Smooth muscle cell (in vitro differentiated cells): ENCODE results near the gene LCMT1. TPM values are rescaled to one million over a fixed set of nuclear protein-coding genes. Genes with fewer than 3 reads are reported as not detected.

ENCODE experiments used
- DNase-seq: peaks from one replicate; lab custom pipeline; 2025; ENCODE audit not compliant: unreplicated experiment; lab: John Stamatoyannopoulos, UW
- H2AFZ ChIP-seq: fragments of 200-600 bp; sonication (generic); 2 replicates; pipeline ENCODE4 v1.6.0; 2016; ENCODE audit warnings: antibody characterized with exemption, low read depth, mild to moderate bottlenecking
- H3F3A ChIP-seq: fragments of 200-600 bp; sonication (generic); 2 replicates; pipeline ENCODE4 v1.6.0; 2017; ENCODE audit warnings: antibody characterized with exemption, low read depth
- H3K27ac ChIP-seq: fragments of 200-600 bp; sonication (generic); 2 replicates; pipeline ENCODE4 v1.5.1; 2016; ENCODE audit warnings: low read depth, mild to moderate bottlenecking
- H3K27me3 ChIP-seq: fragments of 200-600 bp; sonication (generic); 2 replicates; pipeline ENCODE4 v1.6.1; 2016; ENCODE audit warnings: low read depth, mild to moderate bottlenecking
- H3K36me3 ChIP-seq: fragments of 200-600 bp; sonication (generic); 2 replicates; pipeline ENCODE4 v1.5.1; 2016; ENCODE audit warnings: low read depth
- H3K4me1 ChIP-seq: fragments of 200-600 bp; sonication (generic); 2 replicates; pipeline ENCODE4 v1.5.1; 2016; ENCODE audit warnings: low read depth
- H3K4me2 ChIP-seq: fragments of 200-600 bp; sonication (generic); 2 replicates; pipeline ENCODE4 v1.6.0; 2016; ENCODE audit warnings: mild to moderate bottlenecking
- H3K4me3 ChIP-seq: fragments of 200-600 bp; sonication (generic); 2 replicates; pipeline ENCODE4 v1.5.1; 2016; ENCODE audit warnings: mild to moderate bottlenecking
- H3K79me2 ChIP-seq: fragments of 200-600 bp; sonication (generic); 2 replicates; pipeline ENCODE4 v1.6.0; 2016; ENCODE audit warnings: low read depth, mild to moderate bottlenecking
- H3K9ac ChIP-seq: fragments of 200-600 bp; sonication (generic); 2 replicates; pipeline ENCODE4 v1.6.0; 2016; ENCODE audit warnings: low read depth
- H3K9me3 ChIP-seq: fragments of 200-600 bp; sonication (generic); replicated peaks from 2 replicates; pipeline ENCODE4 v1.5.1; 2016; ENCODE audit warnings: low read depth
- H4K20me1 ChIP-seq: fragments of 200-600 bp; sonication (generic); 2 replicates; pipeline ENCODE4 v1.6.0; 2016; ENCODE audit warnings: low read depth
- CTCF ChIP-seq: fragments of 200-600 bp; sonication (generic); IDR thresholded peaks from 2 replicates; pipeline ENCODE4 v1.5.1; 2017; ENCODE audit warnings: borderline replicate concordance, mild to moderate bottlenecking, antibody characterized with exemption; ENCODE audit not compliant: insufficient read depth, poor library complexity, severe bottlenecking
- WGBS: methylation state at CpG from one replicate; pipeline ENCODE4 v1.1.7; 2016; ENCODE audit warnings: low lambda C conversion rate; 5-methylcytosine and 5-hydroxymethylcytosine counted together
- polyA plus RNA-seq: library from polyadenylated mRNA; unstranded; fragments of >200 nt; fragmentation: Nextera tagmentation; extraction: Ambion mirVana; gene quantifications from 2 replicates; pipeline ENCODE4 v1.2.1, GENCODE V29; 2016
- total RNA-seq: library from RNA; depleted of rRNA; stranded (reverse); fragments of >200 nt; gene quantifications from 2 replicates; pipeline ENCODE4 v1.2.3, GENCODE V29; 2014

The LCMT1 gene
- total and polyA plus RNA-seq, 2 experiments from 2014 or later = 52.5 to 57.6 TPM

- no peaks in the 10 kb centered on the region for H3K79me2 ChIP-seq
- no peaks in the 10 kb centered on the region for H3K4me1 ChIP-seq
- TF ChIP-seq CTCF = no peak
- no peaks in the 10 kb centered on the region for H4K20me1 ChIP-seq
- H3F3A ChIP-seq = no peaks in the 10 kb centered on the region
- H3K27ac ChIP-seq = no peak overlapping the region
- H3K4me2 ChIP-seq = no peak overlapping the region
- 92% methylated on average over 2 of the region's 2 CpGs for WGBS
- H3K36me3 ChIP-seq = no peaks in the 10 kb centered on the region
- DNase-seq = no peak
- H3K4me3 ChIP-seq = no peak overlapping the region
- no peak overlapping the region for H3K9ac ChIP-seq
- peaks cover 70% of the 10 kb centered on the region for H3K27me3 ChIP-seq
- H3K9me3 ChIP-seq = no peaks in the 10 kb centered on the region
- H2AFZ ChIP-seq = no peak overlapping the region
Observed at GRCh38 chr16:25073854-25074253, 37.7 kb upstream of the LCMT1 start.

GRCh38 chr16:25078386-25078978, 33.1 kb upstream of the LCMT1 start:
- Histone ChIP-seq H3K9ac (no peak overlapping the region), H3F3A (no peaks in the 10 kb centered on the region), H3K79me2 (no peaks in the 10 kb centered on the region), H3K4me1 (no peaks in the 10 kb centered on the region), H3K9me3 (no peaks in the 10 kb centered on the region), H4K20me1 (no peaks in the 10 kb centered on the region), H3K36me3 (no peaks in the 10 kb centered on the region), H3K4me3 (no peak overlapping the region), H2AFZ (no peak overlapping the region), H3K4me2 (no peak overlapping the region), H3K27ac (no peak overlapping the region), H3K27me3 (peaks cover 34% of the 10 kb centered on the region)
- no peak for TF ChIP-seq CTCF
- WGBS = 86% methylated on average over 2 of the region's 2 CpGs
- no peak for DNase-seq

- Histone ChIP-seq H3K9me3 (no peaks in the 10 kb centered on the region), H3F3A (no peaks in the 10 kb centered on the region), H3K27me3 (peaks cover 24% of the 10 kb centered on the region), H2AFZ (no peak overlapping the region), H3K4me1 (no peaks in the 10 kb centered on the region), H3K27ac (no peak overlapping the region), H4K20me1 (no peaks in the 10 kb centered on the region), H3K9ac (no peak overlapping the region), H3K4me3 (no peak overlapping the region), H3K79me2 (no peaks in the 10 kb centered on the region), H3K36me3 (no peaks in the 10 kb centered on the region), H3K4me2 (no peak overlapping the region)
- WGBS = 74% methylated on average over 4 of the region's 4 CpGs
- TF ChIP-seq CTCF = no peak
- DNase-seq = no peak
Observed at GRCh38 chr16:25079637-25080378, 31.7 kb upstream of the LCMT1 start.
